Mesendoderm (in vitro differentiated cells): ENCODE data around the gene SOD2.
"Not testable (repeated sequence)": the region's sequence is repeated elsewhere in the genome, so short reads cannot be mapped to it uniquely, and the experiment has no call there.

Experiments
- DNase-seq: peaks from one replicate; pipeline ENCODE4 v3.0.0; 2013
- H2AK5ac ChIP-seq: 2 replicates; pipeline ENCODE4 v1.6.1; 2013; ENCODE audit warnings: low read length, inconsistent platforms
- H2BK120ac ChIP-seq: 2 replicates; pipeline ENCODE4 v1.6.1; 2013; ENCODE audit warnings: low read depth, mild to moderate bottlenecking, low read length, moderate library complexity, mixed read lengths
- H2BK15ac ChIP-seq: replicated peaks from 2 replicates; pipeline ENCODE4 v1.6.1; 2013; ENCODE audit warnings: low read depth, mild to moderate bottlenecking, moderate library complexity
- H2BK5ac ChIP-seq: 2 replicates; pipeline ENCODE4 v1.6.1; 2013; ENCODE audit warnings: low read length, inconsistent platforms
- H3K18ac ChIP-seq: 2 replicates; pipeline ENCODE4 v1.6.1; 2013; ENCODE audit warnings: mild to moderate bottlenecking, low read length, mixed read lengths
- H3K23ac ChIP-seq: one replicate; pipeline ENCODE4 v1.6.1; 2013; ENCODE audit warnings: low read length
- H3K27ac ChIP-seq: 2 replicates; pipeline ENCODE4 v1.5.1; 2013; ENCODE audit warnings: low read depth, mild to moderate bottlenecking, inconsistent platforms, low read length, moderate library complexity
- H3K27me3 ChIP-seq: 2 replicates; pipeline ENCODE4 v1.6.1; 2013; ENCODE audit warnings: low read length, control low read depth, mild to moderate bottlenecking, inconsistent platforms; ENCODE audit not compliant: insufficient read depth, poor library complexity
- H3K36me3 ChIP-seq: 2 replicates; pipeline ENCODE4 v1.6.1; 2013; ENCODE audit warnings: low read length, inconsistent platforms; ENCODE audit not compliant: control insufficient read depth, insufficient read depth
- H3K4ac ChIP-seq: one replicate; pipeline ENCODE4 v1.6.1; 2013; ENCODE audit warnings: low read depth, mild to moderate bottlenecking, low read length, moderate library complexity
- H3K4me1 ChIP-seq: 2 replicates; pipeline ENCODE4 v1.6.1; 2013; ENCODE audit warnings: low read depth, low read length, inconsistent platforms; ENCODE audit not compliant: control insufficient read depth
- H3K4me2 ChIP-seq: 2 replicates; pipeline ENCODE4 v1.6.1; 2013; ENCODE audit warnings: low read length
- H3K4me3 ChIP-seq: 2 replicates; pipeline ENCODE4 v1.5.1; 2013; ENCODE audit warnings: mild to moderate bottlenecking, low read length
- H3K56ac ChIP-seq: one replicate; pipeline ENCODE4 v1.6.1; 2013; ENCODE audit warnings: low read length
- H3K79me1 ChIP-seq: 2 replicates; pipeline ENCODE4 v1.6.1; 2013; ENCODE audit warnings: low read length, inconsistent platforms
- H3K79me2 ChIP-seq: 2 replicates; pipeline ENCODE4 v1.6.1; 2013; ENCODE audit warnings: mild to moderate bottlenecking, low read length; ENCODE audit not compliant: control insufficient read depth, insufficient read depth
- H3K9ac ChIP-seq: 2 replicates; pipeline ENCODE4 v1.6.1; 2013; ENCODE audit warnings: low read length, inconsistent platforms
- H4K5ac ChIP-seq: one replicate; pipeline ENCODE4 v1.6.1; 2013; ENCODE audit warnings: low read length
- H4K8ac ChIP-seq: one replicate; pipeline ENCODE4 v1.6.1; 2013; ENCODE audit warnings: low read depth, mild to moderate bottlenecking, control low read depth, low read length, moderate library complexity
- WGBS: extraction: QIAGEN DNeasy Blood & Tissue Kit; methylation state at CpG from one replicate; pipeline ENCODE4 v1.1.7; 2013; ENCODE audit warnings: low lambda C conversion rate, missing lambda C conversion rate; ENCODE audit not compliant: insufficient coverage; ENCODE audit errors: extremely low coverage; 5-methylcytosine and 5-hydroxymethylcytosine counted together

The SOD2 gene

GRCh38 chr6:159665868-159666635, 27.0 kb downstream of the SOD2 start:
- Histone ChIP-seq H4K8ac (no peak overlapping the region), H3K9ac (no peak overlapping the region), H3K27ac (no peak overlapping the region), H3K4me1 (no peaks in the 10 kb centered on the region), H3K23ac (no peak overlapping the region), H3K18ac (no peak overlapping the region), H2BK120ac (no peak overlapping the region), H4K5ac (no peak overlapping the region), H2BK5ac (no peak overlapping the region), H3K27me3 (no peaks in the 10 kb centered on the region), H3K79me1 (no peaks in the 10 kb centered on the region), H3K4ac (no peak overlapping the region), H3K56ac (no peak overlapping the region), H3K4me2 (no peak overlapping the region), H2BK15ac (no peak overlapping the region), H3K4me3 (no peak overlapping the region), H3K36me3 (no peaks in the 10 kb centered on the region), H2AK5ac (no peak overlapping the region), H3K79me2 (no peaks in the 10 kb centered on the region)
- DNase-seq: no peak
- WGBS: no CpG with 5 or more reads among the region's 7 CpGs

- no CpG with 5 or more reads among the region's 1 CpG for WGBS
- not testable (repeated sequence) for H2BK120ac ChIP-seq, H3K79me2 ChIP-seq, H2BK5ac ChIP-seq, H3K4me1 ChIP-seq, H3K23ac ChIP-seq, DNase-seq, H3K79me1 ChIP-seq, H3K56ac ChIP-seq, H3K4me3 ChIP-seq, H3K27me3 ChIP-seq, H3K27ac ChIP-seq, H3K4me2 ChIP-seq, H3K18ac ChIP-seq, H3K4ac ChIP-seq, H2AK5ac ChIP-seq, H3K36me3 ChIP-seq, H3K9ac ChIP-seq, H4K8ac ChIP-seq, H4K5ac ChIP-seq, H2BK15ac ChIP-seq
Measured at GRCh38 chr6:159663368-159663889, 29.6 kb downstream of the SOD2 start.

- H3K18ac ChIP-seq, H4K8ac ChIP-seq, H2BK120ac ChIP-seq, H3K9ac ChIP-seq, H3K23ac ChIP-seq, H3K4me2 ChIP-seq, H3K27me3 ChIP-seq, H3K4me3 ChIP-seq, H3K4me1 ChIP-seq, H3K27ac ChIP-seq, H3K79me1 ChIP-seq, H2AK5ac ChIP-seq, H3K56ac ChIP-seq, H3K36me3 ChIP-seq, H4K5ac ChIP-seq, H3K79me2 ChIP-seq, H2BK5ac ChIP-seq, H3K4ac ChIP-seq, DNase-seq, H2BK15ac ChIP-seq: not testable (repeated sequence)
- no CpG with 5 or more reads among the region's 1 CpG for WGBS
Measured at GRCh38 chr6:159661977-159662376, 31.1 kb downstream of the SOD2 start.

GRCh38 chr6:159655409-159655988, 37.5 kb downstream of the SOD2 start:
- Histone ChIP-seq H3K4me3 (no peak overlapping the region), H3K79me2 (no peaks in the 10 kb centered on the region), H2BK120ac (no peak overlapping the region), H3K23ac (no peak overlapping the region), H4K5ac (no peak overlapping the region), H2AK5ac (no peak overlapping the region), H3K9ac (no peak overlapping the region), H3K79me1 (no peaks in the 10 kb centered on the region), H2BK5ac (no peak overlapping the region), H3K4me1 (no peaks in the 10 kb centered on the region), H3K4me2 (no peak overlapping the region), H2BK15ac (no peak overlapping the region), H3K18ac (no peak overlapping the region), H3K27me3 (no peaks in the 10 kb centered on the region), H3K56ac (peak overlapping the region; percentile 22), H4K8ac (no peak overlapping the region), H3K4ac (no peak overlapping the region), H3K36me3 (no peaks in the 10 kb centered on the region), H3K27ac (no peak overlapping the region)
- no CpG with 5 or more reads among the region's 9 CpGs for WGBS
- DNase-seq: peak; percentile 71

- Histone ChIP-seq H3K4ac (no peak overlapping the region), H2BK120ac (no peak overlapping the region), H3K27ac (no peak overlapping the region), H2BK15ac (no peak overlapping the region), H2BK5ac (no peak overlapping the region), H3K18ac (no peak overlapping the region), H3K79me2 (no peaks in the 10 kb centered on the region), H4K5ac (no peak overlapping the region), H3K4me1 (no peaks in the 10 kb centered on the region), H3K4me3 (no peak overlapping the region), H3K56ac (no peak overlapping the region), H3K4me2 (no peak overlapping the region), H2AK5ac (no peak overlapping the region), H3K9ac (no peak overlapping the region), H3K23ac (no peak overlapping the region), H3K36me3 (no peaks in the 10 kb centered on the region), H3K79me1 (no peaks in the 10 kb centered on the region), H4K8ac (no peak overlapping the region), H3K27me3 (no peaks in the 10 kb centered on the region)
- peak; percentile 69 for DNase-seq
- no CpG with 5 or more reads among the region's 2 CpGs for WGBS
Measured at GRCh38 chr6:159654483-159655098, 38.5 kb downstream of the SOD2 start.
